SU-DHL-6 (cell line): Measurements from ENCODE around the gene CXCL12.

Experiments
- CTCF ChIP-seq: fragments of 200-600 bp; sonication (generic); IDR thresholded peaks from one replicate; pipeline ENCODE4 v1.5.1; 2017; ENCODE audit warnings: antibody characterized with exemption, mild to moderate bottlenecking, low read length, moderate library complexity; ENCODE audit not compliant: insufficient read depth, poor library complexity, severe bottlenecking
- EZH2phosphoT487 ChIP-seq: fragments of 200-600 bp; sonication (generic), shearing (Covaris generic); conservative IDR thresholded peaks from 2 replicates; pipeline ENCODE4 v1.6.1; 2018; ENCODE audit warnings: mild to moderate bottlenecking, antibody characterized with exemption, low read length, moderate library complexity, mixed read lengths

DNA sequence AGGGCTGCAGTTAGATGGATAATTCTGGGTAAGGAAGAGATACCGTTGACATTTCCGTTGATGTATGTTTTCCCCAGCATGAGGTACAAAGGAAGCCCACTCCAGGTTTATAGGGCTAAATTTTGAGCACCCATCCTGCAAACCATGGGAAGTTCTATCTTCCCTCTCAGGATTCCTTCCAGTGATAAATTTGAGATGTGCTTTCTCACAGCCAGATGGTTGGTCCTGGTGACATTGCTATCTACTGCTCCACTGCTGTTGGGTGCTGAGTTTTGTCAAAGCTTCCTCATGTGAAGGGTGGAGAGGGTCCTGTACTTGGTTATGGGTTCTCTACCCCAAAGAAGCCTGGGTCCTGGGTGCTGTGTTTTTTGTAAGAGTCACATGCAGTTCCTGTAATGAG, 57.4 kb downstream of the CXCL12 start:
- no peak for TF ChIP-seq CTCF
- TF ChIP-seq EZH2phosphoT487, result no peak
